NCI-H2081 treated with DMSO at 0.1 percent for 48 hours (cell line): ENCODE data around the gene ZNF469.

Experiments used
- DNase-seq: peaks from one replicate; lab custom pipeline; 2025; lab: John Stamatoyannopoulos, UW

The ZNF469 gene

DNA sequence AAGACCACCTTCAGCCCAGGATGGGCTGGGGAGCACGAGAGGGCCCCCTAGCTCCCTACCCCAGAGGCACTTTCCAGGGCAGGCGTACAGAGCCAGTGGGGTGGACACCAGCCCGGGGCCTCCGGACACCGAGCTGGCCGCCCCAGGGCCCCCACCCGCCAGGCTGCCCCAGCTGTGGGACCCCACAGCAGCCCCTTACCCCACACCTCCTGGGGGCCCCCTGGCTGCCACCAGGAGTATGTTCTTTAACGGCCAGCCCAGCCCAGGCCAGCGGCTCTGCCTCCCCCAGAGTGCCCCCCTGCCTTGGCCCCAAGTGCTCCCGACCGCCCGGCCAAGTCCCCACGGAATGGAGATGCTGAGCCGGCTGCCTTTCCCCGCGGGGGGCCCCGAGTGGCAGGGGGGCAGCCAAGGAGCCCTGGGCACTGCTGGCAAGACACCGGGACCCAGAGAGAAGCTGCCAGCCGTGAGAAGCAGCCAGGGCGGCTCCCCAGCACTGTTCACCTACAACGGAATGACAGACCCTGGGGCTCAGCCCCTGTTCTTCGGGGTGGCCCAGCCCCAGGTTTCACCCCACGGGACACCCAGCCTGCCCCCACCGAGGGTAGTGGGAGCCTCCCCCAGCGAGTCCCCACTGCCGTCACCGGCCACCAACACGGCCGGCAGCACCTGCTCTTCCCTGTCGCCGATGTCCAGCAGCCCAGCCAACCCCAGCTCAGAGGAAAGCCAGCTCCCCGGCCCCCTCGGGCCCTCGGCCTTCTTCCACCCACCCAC is 46.0 kb downstream of the ZNF469 start:
- no peak for DNase-seq

DNA sequence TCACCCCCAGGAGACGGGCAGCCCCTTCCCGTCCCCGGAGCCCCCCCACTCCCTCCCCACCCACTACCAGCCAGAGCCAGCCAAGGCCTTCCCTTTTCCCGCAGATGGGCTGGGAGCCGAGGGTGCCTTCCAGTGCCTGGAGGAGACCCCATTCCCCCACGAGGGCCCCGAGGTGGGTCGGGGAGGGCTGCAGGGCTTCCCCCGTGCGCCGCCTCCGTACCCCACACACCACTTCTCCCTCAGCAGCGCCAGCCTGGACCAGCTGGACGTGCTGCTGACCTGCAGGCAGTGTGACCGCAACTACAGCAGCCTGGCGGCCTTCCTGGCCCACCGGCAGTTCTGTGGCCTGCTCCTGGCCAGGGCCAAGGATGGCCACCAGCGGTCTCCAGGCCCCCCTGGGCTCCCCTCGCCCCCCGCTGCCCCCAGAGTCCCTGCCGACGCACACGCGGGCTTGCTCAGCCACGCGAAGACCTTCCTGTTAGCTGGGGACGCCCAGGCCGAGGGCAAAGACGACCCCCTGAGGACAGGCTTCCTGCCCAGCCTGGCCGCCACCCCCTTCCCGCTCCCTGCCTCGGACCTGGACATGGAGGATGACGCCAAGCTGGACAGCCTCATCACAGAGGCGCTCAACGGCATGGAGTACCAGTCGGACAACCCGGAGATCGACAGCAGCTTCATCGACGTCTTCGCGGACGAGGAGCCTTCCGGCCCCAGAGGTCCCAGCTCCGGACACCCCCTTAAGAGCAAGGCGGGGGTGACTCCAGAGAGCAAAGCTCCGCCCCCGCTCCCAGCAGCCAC is 46.8 kb downstream of the ZNF469 start:
- no peak for DNase-seq

DNA sequence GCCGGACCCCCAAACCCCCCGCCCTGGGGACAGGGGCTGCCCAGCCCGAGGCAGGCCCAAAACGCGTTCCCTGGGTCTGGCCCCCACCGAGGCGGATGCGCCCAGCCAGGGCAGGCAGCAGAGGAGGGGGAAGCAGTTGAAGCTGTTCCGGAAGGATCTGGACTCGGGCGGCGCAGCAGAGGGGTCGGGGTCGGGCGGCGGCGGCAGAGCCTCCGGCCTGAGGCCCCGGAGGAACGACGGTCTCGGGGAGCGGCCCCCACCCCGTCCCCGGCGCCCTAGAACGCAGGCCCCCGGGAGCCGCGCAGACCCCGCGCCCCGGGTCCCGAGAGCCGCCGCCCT is 47.4 kb downstream of the ZNF469 start:
- no peak for DNase-seq

GRCh38 chr16:88430524-88431446 is 48.0 kb downstream of the ZNF469 start:
- DNase-seq: no peak

DNA sequence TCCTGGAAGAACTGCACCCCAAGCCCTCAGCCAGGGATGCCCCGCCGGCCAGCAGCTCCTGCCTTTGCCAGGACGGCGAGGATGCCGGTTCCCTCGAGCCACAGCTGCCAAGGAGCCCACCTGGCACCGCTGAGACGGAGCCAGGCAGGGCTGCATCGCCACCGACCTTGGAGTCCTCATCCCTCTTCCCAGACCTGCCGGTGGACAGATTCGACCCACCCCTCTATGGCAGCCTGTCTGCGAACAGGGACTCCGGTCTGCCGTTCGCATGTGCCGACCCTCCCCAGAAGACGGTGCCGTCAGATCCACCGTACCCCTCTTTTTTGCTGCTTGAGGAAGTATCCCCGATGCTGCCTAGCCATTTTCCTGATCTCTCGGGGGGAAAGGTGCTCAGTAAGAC is 48.9 kb downstream of the ZNF469 start:
- no peak for DNase-seq

- no peak for DNase-seq
Measured at GRCh38 chr16:88432174-88432573, 49.4 kb downstream of the ZNF469 start.
